ENCODE measurements around the gene MIAT.

Gene MIAT

DNA sequence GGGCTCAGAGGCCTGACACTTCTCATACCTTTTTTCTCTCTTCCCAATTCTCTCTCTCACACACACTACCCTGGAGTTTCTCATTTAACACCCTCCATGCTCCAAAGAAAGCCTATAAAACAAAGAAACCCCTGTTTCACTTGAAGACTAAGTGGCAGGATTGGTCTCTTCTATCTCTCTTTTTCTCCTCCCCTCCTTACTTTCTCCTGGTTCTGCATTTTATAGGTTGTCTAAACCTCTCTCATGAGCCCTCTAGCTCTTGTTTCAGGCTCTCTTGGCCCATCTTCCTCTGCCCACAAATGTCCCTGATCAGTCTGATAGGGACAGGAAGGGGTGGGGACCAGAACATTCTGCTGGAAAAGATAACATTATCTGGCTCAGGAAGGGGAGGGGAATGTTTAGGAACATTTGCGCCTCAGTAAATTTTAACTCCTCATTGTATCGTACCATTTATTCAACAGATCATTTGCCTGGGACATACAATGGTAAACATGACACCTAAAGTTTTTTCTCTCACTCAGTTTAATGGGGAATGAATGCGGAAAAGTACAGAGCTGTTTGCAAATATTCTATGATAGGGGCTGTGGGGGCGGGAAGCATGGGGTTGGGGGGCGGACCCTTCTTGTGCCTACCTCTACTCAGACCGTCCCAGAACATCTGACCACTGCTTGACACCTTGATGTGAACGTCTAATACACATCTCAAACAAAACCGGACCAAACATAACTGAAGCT lies 24.8 kb upstream of the MIAT start:
- DNase-seq, result no peak

- no peak for DNase-seq
Observed at GRCh38 chr22:26634189-26634588, 23.2 kb upstream of the MIAT start.

- no peak for DNase-seq
Observed at GRCh38 chr22:26635117-26635516, 22.3 kb upstream of the MIAT start.

GRCh38 chr22:26636296-26636695 lies 21.1 kb upstream of the MIAT start:
- no peak for DNase-seq

- no peak for DNase-seq
Observed at GRCh38 chr22:26642465-26643417, 14.6 kb upstream of the MIAT start.

DNA sequence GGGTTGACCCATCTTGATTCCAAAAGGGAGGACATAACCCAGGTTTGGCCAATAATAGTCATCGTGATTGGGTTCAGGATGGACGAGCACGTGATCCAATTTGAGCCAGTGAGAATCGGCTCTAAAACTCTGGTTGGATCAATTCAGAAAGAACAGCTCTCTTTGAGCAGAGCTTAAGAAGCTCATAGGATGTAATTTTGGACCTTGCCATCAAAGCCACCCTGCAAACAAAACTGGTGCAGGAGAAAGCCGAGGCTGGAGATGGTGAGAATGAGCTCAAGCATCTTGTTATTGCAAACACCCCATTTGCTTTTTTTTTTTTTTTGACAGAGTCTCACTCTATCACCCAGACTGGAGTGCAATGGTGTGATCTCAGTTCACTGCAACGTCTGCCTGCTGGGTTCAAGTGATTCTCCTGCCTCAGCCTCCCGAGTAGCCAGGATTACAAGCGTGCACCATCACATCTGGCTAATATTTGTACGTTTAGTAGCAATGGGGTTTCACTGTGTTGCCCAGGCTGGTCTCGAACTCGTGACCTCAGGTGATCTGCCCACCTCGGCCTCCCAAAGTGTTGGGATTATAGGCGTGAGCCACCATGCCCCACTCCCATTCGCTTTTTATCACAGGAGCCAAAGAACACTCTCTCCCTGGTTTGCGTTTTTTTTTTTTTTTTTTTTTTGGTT lies 13.8 kb upstream of the MIAT start:
- no peak for DNase-seq

- DNase-seq, result no peak
Observed at GRCh38 chr22:26646158-26646557, 11.2 kb upstream of the MIAT start.

GRCh38 chr22:26648011-26648497 lies 9.3 kb upstream of the MIAT start:
- no peak for DNase-seq

GRCh38 chr22:26648528-26649388 lies 8.6 kb upstream of the MIAT start:
- DNase-seq, result no peak

- DNase-seq, result no peak
Observed at GRCh38 chr22:26650722-26651421, 6.5 kb upstream of the MIAT start.

DNA sequence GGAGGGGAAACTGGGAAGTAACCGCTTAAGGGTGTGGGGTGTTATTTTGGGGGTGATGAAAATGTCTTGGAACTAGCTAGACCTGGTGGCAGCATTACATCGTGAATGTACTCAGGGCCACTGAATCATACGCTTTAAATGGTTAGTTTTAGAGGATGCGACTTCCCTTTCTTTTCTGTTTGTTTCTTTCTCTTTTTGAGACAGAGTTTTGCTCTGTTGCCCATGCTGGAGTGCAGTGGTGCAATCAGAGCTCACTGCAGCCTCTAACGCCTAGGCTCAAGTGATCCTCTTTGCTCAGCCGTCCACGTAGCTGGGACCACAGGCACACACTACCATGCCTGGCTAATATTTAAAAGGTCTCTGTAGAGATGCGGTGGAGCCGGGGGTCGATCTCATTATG lies 5.6 kb upstream of the MIAT start:
- DNase-seq, result no peak

- no peak for DNase-seq
Observed at GRCh38 chr22:26658161-26658560, 773 bp downstream of the MIAT start.

DNA sequence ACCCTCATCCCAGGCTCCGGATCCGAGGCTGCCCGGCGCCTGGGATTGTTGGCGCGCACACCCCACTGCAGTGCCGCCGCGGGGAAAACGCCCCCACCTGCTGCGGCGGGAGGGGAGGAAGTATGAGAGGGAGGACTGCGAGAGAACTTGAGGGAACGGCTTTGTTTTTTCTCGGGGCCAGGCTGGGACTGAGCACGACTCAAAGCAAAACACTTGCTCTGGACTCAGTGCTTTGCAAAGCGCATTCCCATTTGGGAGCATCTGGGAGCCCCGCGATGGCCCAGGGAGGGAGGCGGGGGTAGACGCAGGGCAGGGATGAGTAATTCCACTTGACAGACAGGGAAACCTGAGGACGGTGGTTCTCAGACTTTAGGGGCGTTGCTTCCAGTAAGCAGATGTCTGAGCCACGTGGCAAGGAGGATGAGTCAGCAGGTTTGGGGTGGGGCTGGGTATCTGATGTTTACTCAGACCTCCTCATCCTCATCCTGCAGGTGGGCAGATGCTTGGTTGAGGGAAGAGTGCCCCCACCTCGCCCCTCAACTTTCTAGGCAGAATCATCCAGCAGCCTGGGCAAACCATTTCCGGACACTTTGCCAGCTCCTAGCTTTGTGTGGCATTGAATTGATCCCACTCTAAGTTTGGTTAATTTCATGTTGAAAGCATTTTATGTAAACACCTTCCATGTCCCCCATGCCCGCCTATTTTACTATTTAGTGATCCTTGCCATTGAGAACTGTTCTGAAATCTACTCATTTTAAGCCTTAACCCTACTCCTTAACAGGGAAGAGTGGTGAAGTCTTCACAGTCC lies 1.5 kb downstream of the MIAT start:
- DNase-seq, result peak; percentile 49

DNA sequence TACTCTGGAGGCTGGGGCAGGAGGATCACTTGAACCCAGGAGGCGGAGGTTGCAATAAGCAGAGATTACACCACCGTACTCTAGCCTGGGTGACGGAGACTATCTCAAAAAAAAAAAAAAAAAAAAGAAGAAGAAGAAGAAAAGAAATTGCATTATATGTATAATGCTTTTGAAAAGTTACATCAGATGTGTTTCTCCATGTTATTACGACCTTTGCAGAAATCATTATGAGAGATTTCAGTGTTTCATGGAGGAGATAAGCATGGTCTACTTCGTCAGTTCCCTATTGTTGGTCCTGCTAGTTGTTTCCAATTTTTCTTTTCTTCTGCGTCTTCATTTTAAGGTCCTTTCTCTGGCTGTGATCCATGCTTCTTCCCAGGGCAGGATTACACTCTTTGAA lies 3.0 kb downstream of the MIAT start:
- no peak for DNase-seq

DNA sequence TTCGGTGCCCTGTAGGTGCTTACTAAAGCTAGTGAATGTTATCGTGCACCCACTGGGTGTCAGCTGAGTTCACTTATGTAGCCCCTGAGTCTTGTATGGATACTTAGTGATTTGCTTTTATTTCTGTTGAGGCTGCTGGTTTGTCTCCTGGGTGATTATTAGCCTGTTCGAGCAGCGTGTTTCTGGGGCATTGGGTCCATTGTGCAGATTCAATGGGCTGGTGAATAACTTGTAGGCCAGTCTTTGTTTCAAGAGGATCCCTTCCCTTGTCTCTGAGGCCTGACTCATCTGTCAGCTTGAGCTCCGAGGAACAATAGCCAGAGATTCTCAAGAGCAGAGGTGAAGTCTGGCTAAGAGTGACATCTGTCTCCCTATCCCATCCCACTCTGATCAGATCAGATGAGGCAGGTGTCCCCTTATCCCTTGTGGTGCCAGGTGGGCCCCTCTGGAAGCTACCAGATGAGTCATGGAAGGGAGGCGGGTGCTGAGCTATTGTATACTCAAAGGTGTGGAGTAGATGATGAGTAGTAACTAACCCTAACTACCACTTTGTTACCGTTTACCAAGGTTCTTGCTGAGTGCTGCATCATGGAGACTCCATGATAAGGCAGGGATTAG lies 3.7 kb downstream of the MIAT start:
- DNase-seq, result no peak

- no peak for DNase-seq
Observed at GRCh38 chr22:26662160-26662559, 4.8 kb downstream of the MIAT start.

DNA sequence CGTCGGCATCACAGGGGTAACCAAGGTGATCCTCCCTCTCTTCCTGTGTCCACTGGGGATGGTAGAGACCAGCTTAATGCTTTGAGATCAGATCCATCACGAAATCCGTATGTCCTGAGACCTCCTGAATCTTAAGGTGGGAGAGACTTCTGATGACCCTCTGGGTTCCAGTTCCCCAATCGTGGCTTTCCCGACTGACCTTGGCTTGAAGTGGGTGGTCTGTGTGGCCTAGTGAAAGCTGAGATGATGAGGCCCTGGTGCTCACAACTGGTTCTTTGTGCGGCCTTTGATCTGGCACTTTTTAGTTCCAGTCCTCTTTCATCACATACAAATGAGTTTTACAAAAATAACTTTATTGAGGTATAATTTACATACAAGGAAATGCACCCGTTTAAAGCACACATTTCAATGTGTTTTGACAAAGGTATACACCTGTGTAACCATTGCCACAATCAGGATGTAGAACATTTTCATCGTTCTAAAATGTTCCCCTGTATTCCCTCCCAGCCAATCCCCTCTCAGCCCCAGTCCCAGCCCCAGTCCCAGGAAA lies 6.1 kb downstream of the MIAT start:
- DNase-seq, result no peak

DNA sequence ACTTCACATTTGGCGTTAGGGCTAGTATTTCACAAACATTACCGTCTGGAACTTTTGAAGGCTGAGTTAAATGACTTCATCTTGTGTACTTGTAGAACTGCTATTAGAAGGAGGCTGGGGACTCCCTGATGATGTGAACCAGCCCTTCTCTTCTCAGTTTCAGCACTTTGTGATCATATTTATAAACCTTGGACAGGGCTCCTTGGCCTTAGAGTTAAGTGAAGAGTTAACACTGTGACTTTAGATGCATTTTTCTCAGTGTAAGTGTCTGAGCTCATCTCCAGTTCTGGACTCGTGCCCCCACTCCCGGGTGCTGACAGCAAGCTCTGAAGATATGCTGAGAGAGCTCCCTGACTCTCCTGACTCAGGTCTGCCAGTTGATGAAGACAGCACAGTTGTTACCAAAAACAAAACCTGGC lies 8.4 kb downstream of the MIAT start:
- DNase-seq, result no peak

DNA sequence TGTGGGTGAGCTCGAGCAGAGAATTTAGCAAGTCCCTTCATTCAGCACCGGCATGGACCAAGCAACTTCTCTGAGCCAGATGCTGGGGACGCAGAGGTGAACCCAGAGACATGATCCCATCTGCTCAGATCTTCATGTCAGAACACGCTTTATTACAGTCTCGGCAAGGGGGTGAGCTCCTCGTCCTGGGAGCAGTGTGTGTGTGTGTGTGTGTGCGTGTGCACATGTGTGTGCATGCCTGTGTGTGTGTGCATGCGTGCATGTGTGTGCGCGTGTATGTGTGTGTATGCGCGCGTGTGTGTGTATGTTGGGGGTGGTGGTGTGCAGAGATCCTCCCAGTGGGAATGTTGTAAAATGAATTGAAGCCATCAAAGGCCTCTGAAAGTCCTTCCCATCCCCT lies 9.8 kb downstream of the MIAT start:
- peak; percentile 43 for DNase-seq

- DNase-seq, result peak; percentile 86
Observed at GRCh38 chr22:26669060-26669481, 11.7 kb downstream of the MIAT start.

Measured in NCI-H1694 treated with DMSO at 0.1 percent for 48 hours (cell line).